Stimulated activated CD4-positive, alpha-beta T cell treated with anti-CD3 and anti-CD28 coated beads, TNF-alpha, amount 100 ng/mL, for 24 hours (primary cell): ENCODE measurements around the gene FRY.

Source experiments
- DNase-seq, 3 experiments: peaks; one replicate each; pipeline ENCODE4 v3.0.0-alpha.2; 2020; ENCODE audit warnings: low read depth in 3 of 3

Gene FRY

DNA sequence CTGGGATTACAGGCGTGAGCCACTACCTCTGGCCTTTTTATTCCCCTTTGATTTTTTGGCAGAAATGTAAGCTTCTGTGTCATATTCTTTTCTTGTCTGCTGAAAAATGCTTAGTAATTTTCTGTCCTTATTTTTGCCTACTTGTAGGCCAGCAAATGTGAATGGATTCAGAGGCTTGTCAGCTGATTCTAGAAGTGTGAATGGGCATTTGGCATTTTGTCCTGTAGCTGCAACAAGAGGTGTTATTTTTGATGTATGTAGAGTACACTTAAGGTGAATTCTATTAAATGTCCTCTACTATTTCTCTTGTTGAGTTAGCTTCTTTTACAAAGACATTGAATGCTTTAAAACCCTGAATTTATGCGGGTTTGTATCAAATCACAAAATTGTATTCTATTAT is 50.0 kb downstream of the FRY start:
- DNase-seq = no peak

- no peak for DNase-seq
These were observed 54.8 kb downstream of the FRY start for GRCh38 chr13:32086366-32086765.

DNA sequence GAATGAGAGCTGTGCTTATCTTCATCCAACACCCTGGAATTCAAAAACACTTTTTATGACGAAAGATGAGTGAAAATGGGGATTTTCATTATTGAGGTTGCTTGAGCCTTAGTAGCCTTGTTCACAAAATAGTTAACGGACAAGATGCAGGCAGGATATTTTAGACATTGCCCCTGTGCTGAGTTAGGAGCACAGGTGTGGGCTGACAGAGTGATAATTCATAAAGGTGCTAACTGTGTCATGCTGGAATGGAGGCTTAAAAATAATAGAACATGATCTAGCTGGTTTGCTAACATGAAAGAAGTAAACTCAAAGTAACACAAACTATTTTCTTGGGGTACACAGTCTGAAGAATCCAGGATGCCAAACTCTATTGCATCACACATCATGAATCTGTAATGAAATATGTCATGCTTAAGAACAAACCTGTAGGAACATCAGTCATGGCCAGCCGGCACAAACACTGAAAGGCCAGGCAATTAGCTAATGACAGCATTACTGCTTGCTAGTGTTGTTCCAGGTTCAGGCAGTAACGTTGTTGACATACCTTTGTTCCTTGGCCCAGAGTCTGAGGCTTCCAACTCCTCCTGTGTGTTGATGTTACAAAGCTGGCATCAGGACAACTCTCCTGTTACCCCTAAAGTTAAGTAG is 55.3 kb downstream of the FRY start:
- DNase-seq = no peak

- DNase-seq = no peak
These were observed 56.6 kb downstream of the FRY start for GRCh38 chr13:32087955-32088747.

- no peak for DNase-seq
These were observed 60.9 kb downstream of the FRY start for GRCh38 chr13:32092496-32092895.

GRCh38 chr13:32093006-32093405 is 61.4 kb downstream of the FRY start:
- DNase-seq = no peak

DNA sequence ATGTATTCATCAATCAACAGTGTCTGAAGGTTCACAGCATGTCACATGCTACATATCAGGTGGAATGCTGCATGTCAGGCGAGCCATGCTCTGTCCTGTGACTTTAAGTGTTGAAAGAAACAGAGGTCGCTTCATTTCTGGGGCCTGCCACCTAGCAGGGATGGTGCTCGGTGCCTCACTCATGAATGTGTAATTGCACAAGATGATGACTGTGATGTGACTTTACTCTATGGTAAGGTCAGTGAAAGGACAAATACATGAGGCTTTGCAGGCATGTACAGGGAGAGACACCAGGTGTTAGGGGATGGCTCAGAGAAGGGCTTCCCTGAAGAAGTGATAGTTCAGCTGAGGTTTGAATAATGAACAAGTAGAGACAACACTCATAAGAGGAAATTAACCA is 66.7 kb downstream of the FRY start:
- DNase-seq = no peak

DNA sequence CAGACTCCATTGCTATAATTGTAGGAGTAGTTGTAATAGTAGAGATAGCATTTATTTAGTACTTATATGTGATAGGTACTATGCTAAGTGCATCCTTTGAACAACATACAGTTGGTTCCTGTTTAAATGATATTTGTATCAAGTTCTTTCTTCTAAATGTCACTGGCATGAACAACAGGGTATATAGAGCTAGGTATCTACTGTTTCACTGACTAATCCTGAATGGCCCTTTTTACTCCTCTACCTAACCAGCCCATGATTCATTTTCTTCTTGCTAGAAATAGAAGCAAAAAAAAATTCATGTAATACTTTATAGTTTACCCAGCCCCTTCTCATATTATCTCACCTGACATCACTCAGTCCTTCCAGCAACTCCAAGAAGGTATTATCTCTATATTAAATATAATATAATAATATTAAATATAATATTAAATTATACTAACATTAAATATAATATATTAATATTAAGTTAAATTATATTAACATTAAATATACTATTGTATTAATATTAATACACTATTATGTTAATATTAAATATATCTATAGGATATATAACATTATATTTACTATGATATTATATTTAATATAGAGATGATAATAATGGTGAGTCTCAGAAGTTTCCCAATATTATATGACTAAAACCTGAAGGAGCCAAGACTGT is 74.2 kb downstream of the FRY start:
- no peak for DNase-seq

GRCh38 chr13:32107474-32107873 is 75.9 kb downstream of the FRY start:
- no peak for DNase-seq

DNA sequence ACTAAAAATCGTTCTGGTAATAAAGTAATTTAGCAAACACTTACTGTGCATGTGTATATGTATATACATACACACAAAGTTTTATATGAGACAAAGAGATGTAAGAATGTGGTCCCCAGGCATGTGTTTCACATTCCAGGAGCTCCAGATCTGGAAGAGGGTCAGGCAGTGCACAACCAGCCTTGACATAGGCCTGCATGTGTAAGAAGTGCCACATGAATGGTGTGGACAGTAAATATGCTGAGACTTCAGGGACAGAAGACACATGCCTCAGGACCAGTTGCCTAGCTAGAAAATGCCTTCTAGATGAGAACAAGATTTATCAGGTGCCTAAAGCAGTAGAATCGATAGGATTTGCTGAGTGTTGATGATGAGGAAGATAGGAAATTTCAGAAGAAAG is 76.4 kb downstream of the FRY start:
- no peak for DNase-seq

DNA sequence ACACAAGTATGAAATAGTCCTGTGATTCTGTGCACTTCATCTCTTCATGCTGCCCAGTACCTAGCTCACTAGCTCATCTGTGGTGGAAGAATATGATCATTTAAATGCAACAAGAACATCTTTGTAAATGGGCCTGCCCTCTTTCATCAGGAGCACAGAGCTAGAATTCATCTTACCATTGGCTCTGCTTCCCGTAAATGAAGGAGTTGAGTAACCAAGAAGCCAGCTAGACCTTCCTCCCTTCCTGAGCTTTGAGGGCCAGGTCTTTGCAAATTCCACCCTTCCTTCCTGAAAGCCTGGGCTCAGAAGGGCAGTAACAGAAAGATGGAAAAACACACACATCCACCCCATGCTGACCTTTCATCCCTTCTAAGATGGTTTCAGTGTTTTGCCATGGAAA is 82.0 kb downstream of the FRY start:
- no peak for DNase-seq

GRCh38 chr13:32114284-32114950 is 82.8 kb downstream of the FRY start:
- no peak for DNase-seq

GRCh38 chr13:32115066-32115465 is 83.5 kb downstream of the FRY start:
- DNase-seq = no peak

DNA sequence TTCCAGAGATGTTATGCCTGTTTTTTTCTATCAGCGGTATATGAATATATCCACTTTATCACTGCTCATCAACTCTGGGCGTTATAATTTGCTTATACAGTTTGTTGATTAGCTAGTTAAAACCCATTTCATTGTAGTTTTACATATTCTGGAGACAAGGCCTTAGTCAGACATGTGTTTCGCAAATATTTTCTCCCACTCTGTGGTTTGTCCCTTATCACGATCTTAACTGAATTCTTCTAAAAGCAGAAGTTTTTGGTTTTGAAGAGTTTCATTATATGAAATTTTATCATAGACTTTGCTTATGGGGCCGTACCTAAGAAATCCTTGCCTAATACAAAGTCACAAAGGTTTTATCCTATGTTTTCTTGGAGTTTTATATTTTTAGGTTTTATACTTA is 84.6 kb downstream of the FRY start:
- no peak for DNase-seq

DNA sequence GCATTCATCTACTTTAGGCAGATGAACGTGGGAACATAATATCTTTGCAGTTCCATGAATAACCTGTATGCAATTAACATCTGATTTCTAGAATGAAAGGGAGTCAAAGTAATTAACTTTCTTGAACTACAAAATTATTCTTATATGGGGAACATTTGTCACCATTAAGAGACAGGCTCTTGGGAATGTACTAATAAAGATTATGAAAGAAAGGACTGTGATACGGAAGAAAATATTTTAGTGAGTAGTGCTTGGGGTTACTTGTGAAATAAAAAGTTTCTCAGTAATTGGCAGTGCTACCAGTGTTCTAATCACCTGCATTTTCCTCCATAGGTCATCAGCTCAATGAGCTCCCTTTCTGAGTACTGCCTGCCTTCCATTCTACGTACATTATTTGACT is 85.4 kb downstream of the FRY start:
- DNase-seq = no peak

DNA sequence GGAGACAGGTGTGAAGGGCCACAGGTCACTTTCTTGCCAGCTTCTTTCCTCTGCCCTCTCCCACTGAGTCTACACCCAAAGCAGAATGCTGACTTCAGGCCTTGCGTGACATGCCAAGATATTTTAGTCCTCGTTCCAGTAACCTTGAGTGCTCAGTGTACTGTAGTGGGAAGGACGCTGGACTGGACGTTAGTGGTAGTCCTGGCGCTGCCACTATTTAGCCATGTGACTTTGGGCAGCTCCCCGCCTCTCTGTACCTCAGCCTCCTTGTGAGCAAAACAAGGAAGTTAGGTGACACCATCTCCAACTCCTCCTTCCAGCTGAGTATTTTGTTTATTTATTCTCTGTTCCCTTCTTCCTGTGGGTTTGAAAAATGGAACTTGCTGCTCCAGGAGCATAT is 86.1 kb downstream of the FRY start:
- DNase-seq = no peak

DNA sequence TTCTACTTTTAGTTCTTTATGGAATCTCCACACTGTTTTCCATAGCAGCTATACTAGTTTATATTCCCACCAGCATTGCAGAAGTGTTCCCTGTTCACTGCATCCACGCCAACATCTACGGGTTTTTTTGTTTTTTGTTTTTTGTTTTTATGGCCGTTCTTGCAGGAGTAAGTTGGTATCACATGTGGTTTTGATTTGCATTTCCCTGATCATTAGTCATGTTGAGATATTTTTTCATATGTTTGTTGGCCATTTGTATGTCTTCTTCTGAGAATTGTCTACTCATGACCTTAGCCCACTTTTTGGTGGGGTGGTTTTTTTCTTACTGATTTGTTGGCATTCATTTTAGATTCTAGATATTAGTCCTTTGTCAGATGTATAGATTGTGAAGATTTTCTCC is 89.7 kb downstream of the FRY start:
- no peak for DNase-seq

- no peak for DNase-seq
These were observed 93.2 kb downstream of the FRY start for GRCh38 chr13:32124743-32125142.

DNA sequence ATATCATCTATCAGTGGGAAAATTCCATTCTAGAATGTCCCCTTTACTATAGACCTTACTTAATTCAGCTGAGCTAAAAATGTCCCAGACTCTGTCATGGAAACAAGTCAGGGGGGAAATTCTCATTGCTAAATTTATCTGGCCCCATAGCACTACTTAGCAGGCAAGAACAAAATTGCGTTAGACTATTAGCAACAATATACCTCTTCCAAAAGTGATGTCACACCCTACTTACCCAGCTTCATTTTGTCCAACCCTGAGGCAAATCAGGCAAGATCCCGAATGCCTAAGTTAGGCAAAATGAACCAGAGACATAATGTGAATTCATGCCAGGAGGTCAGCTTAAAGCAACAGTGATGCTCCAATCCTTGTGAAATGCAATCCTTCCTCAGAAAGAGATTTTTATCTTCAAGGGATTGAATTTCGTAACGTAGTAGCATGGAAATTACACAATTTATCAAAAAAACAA is 93.7 kb downstream of the FRY start:
- DNase-seq = no peak

GRCh38 chr13:32125751-32126150 is 94.2 kb downstream of the FRY start:
- no peak for DNase-seq

GRCh38 chr13:32126278-32126677 is 94.7 kb downstream of the FRY start:
- DNase-seq = no peak

- no peak for DNase-seq
These were observed 95.2 kb downstream of the FRY start for GRCh38 chr13:32126756-32127155.
